Activated naive CD4-positive, alpha-beta T cell treated with anti-CD3 and anti-CD28 coated beads, Interleukin-2, amount 50 U/mL, for 72 hours (primary cell): ENCODE data around the gene PRKN. TPM values are rescaled to one million over a fixed set of nuclear protein-coding genes. Genes with fewer than 3 reads are reported as not detected.

Experiments used
- ATAC-seq, 2 donors: fragments of 150-1000 bp; cut with Tn5 transposase; 2 replicates each; pipeline ENCODE4 v1.10.0; 2021; ENCODE audit warnings: mild to moderate bottlenecking in 2 of 2, moderate library complexity in 2 of 2
- DNase-seq, 2 donors: peaks; one replicate each; pipeline ENCODE4 v3.0.0; 2021 to 2022; ENCODE audit warnings: low spot score in 2 of 2
- H3K27ac Mint-ChIP-seq, 2 donors: one replicate each; pipeline ENCODE4 v1.8.0; 2022; ENCODE audit warnings: mild to moderate bottlenecking in 2 of 2, mixed read lengths in 2 of 2
- H3K36me3 Mint-ChIP-seq, 2 donors: one replicate each; pipeline ENCODE4 v1.8.0; 2022; ENCODE audit warnings: mixed read lengths in 2 of 2
- H3K9me3 Mint-ChIP-seq, 2 donors: one replicate each; pipeline ENCODE4 v1.8.0; 2022; ENCODE audit warnings: mixed read lengths in 2 of 2
- total RNA-seq, 2 donors: library from RNA; stranded (reverse); gene quantifications; one replicate each; pipeline ENCODE4 v1.2.3, GENCODE V29; 2022

PRKN gene
- total RNA-seq, 2 donors from 2014 or later = 0.57 to 4.1 TPM

DNA sequence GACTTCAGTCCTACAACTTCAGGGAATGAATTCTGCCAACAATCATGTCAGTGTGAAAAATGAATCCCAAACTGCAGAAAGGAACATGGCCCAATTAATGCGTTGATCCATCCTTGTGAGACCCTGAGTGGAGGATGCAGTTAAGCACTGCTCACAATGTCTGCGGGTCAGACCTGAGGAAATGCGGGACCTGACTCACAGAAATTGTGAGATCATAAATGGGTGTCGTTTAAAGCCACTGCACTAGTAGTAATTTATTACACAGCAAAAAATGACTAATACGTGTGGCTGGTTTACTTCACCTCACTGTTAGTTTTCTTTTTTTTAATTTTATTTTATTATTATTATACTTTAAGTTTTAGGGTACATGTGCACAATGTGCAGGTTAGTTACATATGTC is 505.0 kb downstream of the PRKN start:
- no peak for DNase-seq
- Mint-ChIP-seq H3K9me3 (peaks cover 3 to 5% of the 10 kb centered on the region in 2 donors), H3K27ac (no peak overlapping the region), H3K36me3 (no peaks in the 10 kb centered on the region)
- ATAC-seq = no peak

DNA sequence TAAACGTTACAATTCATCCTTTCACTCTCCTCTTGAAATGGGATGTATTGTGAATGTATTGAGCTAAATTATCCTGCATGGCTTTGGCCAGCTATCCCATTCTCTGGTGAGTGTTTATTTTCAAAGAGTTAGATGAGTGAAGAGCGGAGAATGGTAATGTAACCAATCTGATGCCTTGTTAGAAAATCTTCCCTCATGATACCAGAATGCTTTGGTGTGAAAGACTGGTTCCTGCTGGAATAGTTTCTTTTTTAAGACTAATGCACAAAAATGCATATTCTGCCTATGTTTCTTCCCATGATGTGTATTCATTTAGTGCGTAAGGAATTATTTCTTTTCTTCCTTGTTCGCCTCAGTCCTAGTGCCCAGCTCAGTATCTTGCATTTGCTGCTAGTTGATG is 506.7 kb downstream of the PRKN start:
- ATAC-seq (no peak), DNase-seq (no peak)
- H3K36me3 Mint-ChIP-seq = no peaks in the 10 kb centered on the region
- no peak overlapping the region for H3K27ac Mint-ChIP-seq
- H3K9me3 Mint-ChIP-seq = peaks cover 0 to under 1% of the 10 kb centered on the region in 2 donors

DNA sequence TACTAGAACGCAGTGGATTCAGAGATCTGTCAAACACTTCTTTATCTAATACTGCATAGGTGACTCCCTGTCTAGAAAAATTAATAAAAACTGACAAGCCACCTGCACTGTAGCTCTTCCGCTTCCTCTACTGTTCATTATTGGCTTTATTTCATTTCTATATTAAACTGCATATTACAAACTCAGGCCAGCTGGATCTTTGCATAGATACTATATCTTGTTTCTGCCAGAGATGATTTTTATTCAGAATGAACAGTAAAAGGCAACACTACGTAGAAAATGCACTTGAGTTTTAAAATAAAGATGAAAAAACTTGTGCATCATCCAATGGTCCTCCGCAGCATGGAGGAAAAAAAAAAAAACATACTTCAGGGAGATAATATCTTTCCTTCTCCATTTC is 508.3 kb downstream of the PRKN start:
- Mint-ChIP-seq H3K27ac (no peak overlapping the region), H3K36me3 (no peaks in the 10 kb centered on the region), H3K9me3 (no peaks in the 10 kb centered on the region)
- no peak for ATAC-seq
- no peak for DNase-seq

- no peak overlapping the region for H3K27ac Mint-ChIP-seq
- ATAC-seq = no peak
- no peak for DNase-seq
- no peaks in the 10 kb centered on the region for H3K9me3 Mint-ChIP-seq
- no peaks in the 10 kb centered on the region for H3K36me3 Mint-ChIP-seq
Observed at GRCh38 chr6:162217811-162218493, 509.6 kb downstream of the PRKN start.

DNA sequence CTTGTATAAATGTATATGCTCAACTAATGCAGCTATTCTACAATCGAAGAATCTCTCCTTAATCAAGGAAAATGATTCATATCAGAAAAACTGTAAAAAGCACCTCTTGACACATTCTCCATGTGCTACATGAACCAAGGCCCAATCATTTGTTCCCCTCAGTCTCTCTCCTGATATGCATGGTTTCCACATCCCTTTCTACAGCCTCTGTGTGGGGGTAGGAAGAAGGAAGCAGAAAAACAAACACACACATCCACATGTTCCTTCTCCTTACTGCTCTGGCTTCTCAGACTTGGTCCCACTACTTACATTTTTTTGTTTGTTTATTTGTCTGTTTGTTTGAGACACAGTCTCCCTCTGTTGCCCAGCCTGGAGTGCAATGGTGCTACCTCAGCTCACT is 510.5 kb downstream of the PRKN start:
- DNase-seq (no peak), ATAC-seq (no peak)
- Mint-ChIP-seq H3K27ac (no peak overlapping the region), H3K36me3 (no peaks in the 10 kb centered on the region), H3K9me3 (no peaks in the 10 kb centered on the region)

DNA sequence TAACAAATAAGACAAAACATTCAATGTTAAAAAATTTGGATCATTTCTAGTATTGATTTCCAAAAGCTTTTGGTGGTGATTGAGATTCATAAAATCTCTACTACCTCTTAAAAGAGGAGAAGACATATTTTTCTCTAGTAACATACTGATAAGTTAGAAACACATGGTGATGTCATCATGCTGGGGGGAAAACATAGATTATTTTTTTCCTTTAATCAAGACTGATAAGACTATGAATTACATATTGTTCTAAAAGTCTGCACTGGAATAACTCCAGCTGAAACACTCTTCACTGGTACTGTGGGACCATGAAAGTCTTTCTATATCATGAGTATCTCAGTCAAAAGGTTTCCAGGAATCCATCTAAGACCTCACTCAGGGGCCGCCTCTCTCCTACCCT is 515.8 kb downstream of the PRKN start:
- no peaks in the 10 kb centered on the region for H3K9me3 Mint-ChIP-seq
- no peak for DNase-seq
- H3K36me3 Mint-ChIP-seq = peaks cover 0 to 6% of the 10 kb centered on the region in 2 donors
- H3K27ac Mint-ChIP-seq = no peak overlapping the region
- ATAC-seq = no peak

DNA sequence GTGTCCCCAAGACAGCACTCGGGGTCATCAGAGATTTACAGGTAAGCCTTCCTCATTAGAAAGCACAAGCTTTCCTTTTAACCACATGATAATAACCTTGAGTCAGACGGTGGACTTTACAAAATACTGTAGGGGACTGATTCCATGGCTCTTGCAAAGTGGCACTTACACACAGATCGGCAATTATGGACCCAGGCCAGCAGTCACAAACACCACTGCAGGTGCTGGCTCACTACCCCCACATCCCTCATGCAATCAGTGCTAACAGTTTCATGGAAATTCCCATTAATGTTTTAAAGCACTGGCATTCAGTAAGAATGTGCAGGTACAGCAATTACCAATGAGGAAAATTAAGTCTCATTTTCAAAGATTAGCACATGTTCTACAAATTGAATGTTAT is 516.5 kb downstream of the PRKN start:
- DNase-seq (no peak), ATAC-seq (no peak)
- Mint-ChIP-seq H3K27ac (no peak overlapping the region), H3K9me3 (no peaks in the 10 kb centered on the region), H3K36me3 (peaks cover 0 to 6% of the 10 kb centered on the region in 2 donors)

GRCh38 chr6:162203287-162203686 is 524.3 kb downstream of the PRKN start:
- DNase-seq = no peak
- Mint-ChIP-seq H3K27ac (no peak overlapping the region), H3K9me3 (no peaks in the 10 kb centered on the region), H3K36me3 (no peaks in the 10 kb centered on the region)
- no peak for ATAC-seq

DNA sequence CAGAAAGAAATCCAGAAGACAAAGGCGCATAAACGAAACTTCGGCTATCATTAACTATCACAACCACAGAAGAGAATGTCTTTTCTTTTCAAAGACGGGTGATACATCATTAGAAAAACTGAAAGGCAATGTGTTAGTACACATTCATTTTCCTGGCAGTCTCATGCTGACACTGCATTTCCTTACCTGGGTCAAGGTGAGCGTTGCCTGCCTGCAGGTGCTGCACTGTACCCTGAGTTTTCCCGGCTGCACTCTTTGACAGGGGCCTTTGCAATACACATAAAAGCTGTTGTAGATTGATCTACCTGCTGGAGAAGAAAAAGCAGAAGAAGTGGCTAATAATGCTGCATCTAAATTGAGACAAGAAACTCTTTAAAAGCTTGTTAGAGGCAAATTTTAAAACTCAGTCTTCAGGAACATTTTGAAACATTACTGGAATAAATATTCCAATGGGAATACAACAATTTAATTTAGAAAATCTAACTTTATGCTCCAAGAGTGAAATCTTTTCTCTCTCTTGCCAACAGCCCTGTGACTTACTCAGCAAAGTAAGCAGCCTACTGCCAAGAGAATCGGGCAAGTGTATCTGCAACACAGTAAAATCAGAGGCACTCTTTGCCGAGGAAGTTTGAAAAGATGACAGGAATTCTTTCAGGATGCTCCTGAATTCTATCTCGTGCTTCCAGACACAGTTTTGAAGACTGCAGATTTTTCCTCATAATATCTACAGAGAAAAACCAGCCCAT is 526.4 kb downstream of the PRKN start:
- no peaks in the 10 kb centered on the region for H3K9me3 Mint-ChIP-seq
- ATAC-seq (no peak), DNase-seq (no peak)
- no peaks in the 10 kb centered on the region for H3K36me3 Mint-ChIP-seq
- H3K27ac Mint-ChIP-seq = no peak overlapping the region

DNA sequence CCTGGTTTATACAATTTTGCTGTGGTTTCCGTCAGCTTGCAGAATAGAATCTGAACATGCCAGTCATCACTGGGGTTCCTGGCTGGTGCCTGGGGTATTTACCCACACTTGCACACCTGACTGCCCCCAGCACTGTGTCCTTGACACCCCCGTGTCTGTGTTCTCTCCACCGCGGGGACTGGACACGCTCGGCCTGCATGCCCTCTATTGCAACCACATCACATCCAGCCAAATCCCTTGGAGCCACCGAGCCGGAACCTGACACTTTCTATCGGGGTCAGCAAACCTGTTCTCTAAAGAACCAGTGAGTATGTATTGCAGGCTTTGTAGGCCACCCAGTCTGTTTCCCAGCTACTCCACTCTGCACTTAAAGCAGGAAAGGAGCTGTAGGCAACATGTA is 527.5 kb downstream of the PRKN start:
- ATAC-seq = no peak
- DNase-seq = no peak
- Mint-ChIP-seq H3K9me3 (no peaks in the 10 kb centered on the region), H3K36me3 (no peaks in the 10 kb centered on the region), H3K27ac (no peak overlapping the region)

DNA sequence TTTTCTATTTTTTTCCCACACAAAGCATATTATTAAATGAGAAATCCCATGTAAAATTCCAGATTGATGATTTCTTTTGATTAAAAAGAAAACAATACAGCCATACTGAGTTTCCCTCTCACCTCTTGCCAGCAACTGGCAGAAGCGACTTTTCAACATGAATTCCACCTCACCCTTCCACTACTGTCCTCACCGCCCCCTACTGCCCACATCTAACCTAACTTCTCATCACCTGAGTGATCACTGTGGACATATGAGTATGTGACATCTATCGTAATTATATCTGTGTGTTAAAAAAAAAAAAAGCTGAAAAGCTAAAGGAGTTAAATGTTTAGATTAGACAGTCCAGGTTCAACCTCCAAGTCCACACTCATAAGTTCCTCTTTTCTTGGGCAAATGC is 528.6 kb downstream of the PRKN start:
- no peak overlapping the region for H3K27ac Mint-ChIP-seq
- ATAC-seq = no peak
- no peaks in the 10 kb centered on the region for H3K36me3 Mint-ChIP-seq
- DNase-seq = no peak
- H3K9me3 Mint-ChIP-seq = no peaks in the 10 kb centered on the region

DNA sequence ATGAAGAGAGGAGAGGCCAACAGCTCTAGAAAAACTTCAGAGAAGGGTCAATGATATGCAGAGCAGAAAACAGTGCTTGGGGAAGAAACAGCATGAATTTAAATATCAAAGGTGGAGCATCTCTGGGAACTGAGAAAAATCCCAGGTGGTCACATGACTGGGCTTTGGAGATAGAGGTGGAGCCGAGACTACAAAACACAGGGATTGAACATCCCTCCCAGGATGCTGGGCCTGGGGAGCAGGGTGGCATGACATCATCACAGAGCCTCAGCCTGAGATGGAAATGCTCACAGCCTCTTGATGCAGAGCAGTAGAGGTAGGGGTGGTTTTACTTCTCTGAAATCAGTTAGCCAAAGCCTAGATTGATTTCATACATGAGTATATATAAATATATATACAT is 529.5 kb downstream of the PRKN start:
- Mint-ChIP-seq H3K27ac (no peak overlapping the region), H3K36me3 (peaks cover 0 to 6% of the 10 kb centered on the region in 2 donors), H3K9me3 (no peaks in the 10 kb centered on the region)
- no peak for DNase-seq
- no peak for ATAC-seq

- Mint-ChIP-seq H3K9me3 (no peaks in the 10 kb centered on the region), H3K36me3 (peaks cover 0 to 6% of the 10 kb centered on the region in 2 donors), H3K27ac (no peak overlapping the region)
- ATAC-seq (no peak), DNase-seq (no peak)
Observed at GRCh38 chr6:162195441-162195840, 532.1 kb downstream of the PRKN start.

DNA sequence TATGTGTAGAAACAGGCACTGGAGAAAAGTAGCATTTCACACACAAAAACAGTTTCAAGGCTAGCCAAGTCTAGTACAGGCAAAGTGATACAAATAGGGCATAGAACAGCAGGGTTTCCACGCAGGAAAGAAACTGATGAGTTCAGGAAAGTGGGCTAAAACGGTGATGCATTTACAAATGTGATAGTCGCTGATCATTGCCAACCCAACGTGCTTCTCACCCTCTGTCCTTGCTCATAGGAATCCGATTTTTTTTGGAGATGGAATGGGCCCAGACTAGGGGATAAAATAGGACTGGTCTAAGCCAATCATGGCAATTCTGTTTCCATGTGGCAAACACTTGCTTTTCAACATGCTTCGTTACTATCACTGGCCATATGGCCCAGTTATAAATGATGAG is 536.6 kb downstream of the PRKN start:
- no peak for ATAC-seq
- no peak for DNase-seq
- Mint-ChIP-seq H3K27ac (no peak overlapping the region), H3K36me3 (peaks cover 0 to 16% of the 10 kb centered on the region in 2 donors), H3K9me3 (peaks cover 8 to 14% of the 10 kb centered on the region in 2 donors)

DNA sequence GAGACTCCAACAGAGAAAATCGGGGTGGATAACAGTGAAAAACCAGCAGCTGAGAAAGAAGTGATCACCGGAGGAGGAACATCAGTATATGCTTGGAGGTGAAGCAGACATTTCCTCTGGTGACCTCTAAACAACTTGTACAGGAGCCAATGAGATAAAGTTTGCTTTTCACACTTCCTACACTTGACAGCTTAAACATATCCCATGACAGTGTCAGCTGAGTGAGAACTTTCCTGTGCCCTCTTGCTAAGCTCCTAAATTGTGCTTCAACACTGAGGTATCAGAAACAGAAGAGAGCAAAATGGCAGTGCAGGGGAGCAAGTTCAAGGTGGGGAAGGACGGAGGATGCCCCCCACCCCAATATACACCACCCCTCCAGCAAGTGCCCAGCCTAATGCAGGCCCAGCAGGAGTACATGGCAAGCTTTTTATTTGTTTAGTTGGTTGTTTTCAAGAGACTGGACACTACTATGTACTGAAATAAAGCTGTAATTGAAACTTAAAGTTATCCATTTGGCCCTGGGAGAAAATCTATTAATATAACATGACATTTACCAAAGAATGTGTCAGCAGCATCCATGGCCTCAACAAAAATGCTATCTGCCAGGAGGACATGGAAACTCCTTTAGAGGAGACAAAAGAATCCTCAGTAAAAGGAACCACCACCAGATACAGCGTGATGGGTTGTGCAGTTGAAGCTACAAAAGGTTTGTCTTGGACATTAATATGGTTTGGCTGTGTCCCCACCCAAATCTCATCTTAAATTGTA is 540.2 kb downstream of the PRKN start:
- no peak for ATAC-seq
- Mint-ChIP-seq H3K9me3 (peaks cover 8 to 14% of the 10 kb centered on the region in 2 donors), H3K36me3 (peaks cover 0 to 10% of the 10 kb centered on the region in 2 donors), H3K27ac (no peak overlapping the region)
- no peak for DNase-seq

GRCh38 chr6:162184465-162184864 is 543.1 kb downstream of the PRKN start:
- Mint-ChIP-seq H3K9me3 (peaks cover 4 to 14% of the 10 kb centered on the region in 2 donors), H3K36me3 (peaks cover 0 to 10% of the 10 kb centered on the region in 2 donors), H3K27ac (no peak overlapping the region)
- DNase-seq = no peak
- no peak for ATAC-seq

GRCh38 chr6:162181741-162182401 is 545.7 kb downstream of the PRKN start:
- no peak overlapping the region for H3K27ac Mint-ChIP-seq
- peak; percentile 65 to 92 for ATAC-seq
- no peak for DNase-seq
- peaks cover 0 to 4% of the 10 kb centered on the region in 2 donors for H3K9me3 Mint-ChIP-seq
- H3K36me3 Mint-ChIP-seq = peaks cover 0 to 4% of the 10 kb centered on the region in 2 donors
